ENCODE results near the gene FUT7.
"Not testable (repeated sequence)": the region's sequence is repeated elsewhere in the genome, so short reads cannot be mapped to it uniquely, and the experiment has no call there.

Gene FUT7

DNA sequence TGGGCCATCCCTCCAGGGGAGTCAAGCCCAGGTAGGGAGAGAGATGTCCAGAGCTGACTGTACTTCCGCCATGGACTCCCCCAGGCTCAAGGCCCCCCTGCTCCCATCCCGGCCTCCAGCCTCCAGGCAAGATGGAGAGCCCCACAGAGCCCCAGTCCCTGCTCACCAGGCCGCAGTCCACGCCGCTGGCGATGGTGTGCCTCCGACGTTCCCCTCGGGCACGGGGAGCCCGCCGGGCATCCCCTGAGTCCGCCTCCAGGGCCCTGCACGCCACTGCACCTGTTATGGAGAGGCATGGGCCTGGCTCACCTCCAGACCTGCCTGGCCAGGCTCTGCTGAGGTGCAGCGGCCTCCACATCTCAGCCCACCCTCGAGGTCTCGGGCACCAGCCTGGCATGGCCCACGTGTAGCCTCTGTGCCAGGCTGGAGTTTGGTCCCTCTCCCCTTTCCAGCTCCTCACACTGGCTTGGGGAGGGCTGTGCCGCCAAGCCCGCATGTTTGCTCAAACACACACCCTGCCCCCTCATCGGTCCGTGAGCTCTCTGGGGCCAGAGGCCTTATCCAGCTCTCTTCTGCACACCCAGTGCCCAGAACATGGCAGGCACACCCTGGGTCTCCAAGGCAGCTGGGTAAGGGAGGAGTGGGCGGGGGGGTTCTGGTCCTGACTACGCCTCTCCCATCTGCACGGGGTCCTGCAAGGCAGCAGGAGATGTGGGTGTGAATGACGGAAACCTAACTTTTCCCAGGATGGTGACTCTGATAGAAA is 34.4 kb upstream of the FUT7 start:
- Histone ChIP-seq H3K36me3 (peaks cover 45% of the 10 kb centered on the region), H3K4me3 (no peak overlapping the region), H3K4me1 (peaks cover 40% of the 10 kb centered on the region), H3K9me3 (no peaks in the 10 kb centered on the region), H3K4me2 (no peak overlapping the region), H3K27me3 (no peaks in the 10 kb centered on the region), H3K9ac (no peak overlapping the region), H4K20me1 (peaks cover 72% of the 10 kb centered on the region), H3K27ac (no peak overlapping the region)
- no peak for TF ChIP-seq Cebpa-rat (IDR thresholded peaks at IDR 0.05)

DNA sequence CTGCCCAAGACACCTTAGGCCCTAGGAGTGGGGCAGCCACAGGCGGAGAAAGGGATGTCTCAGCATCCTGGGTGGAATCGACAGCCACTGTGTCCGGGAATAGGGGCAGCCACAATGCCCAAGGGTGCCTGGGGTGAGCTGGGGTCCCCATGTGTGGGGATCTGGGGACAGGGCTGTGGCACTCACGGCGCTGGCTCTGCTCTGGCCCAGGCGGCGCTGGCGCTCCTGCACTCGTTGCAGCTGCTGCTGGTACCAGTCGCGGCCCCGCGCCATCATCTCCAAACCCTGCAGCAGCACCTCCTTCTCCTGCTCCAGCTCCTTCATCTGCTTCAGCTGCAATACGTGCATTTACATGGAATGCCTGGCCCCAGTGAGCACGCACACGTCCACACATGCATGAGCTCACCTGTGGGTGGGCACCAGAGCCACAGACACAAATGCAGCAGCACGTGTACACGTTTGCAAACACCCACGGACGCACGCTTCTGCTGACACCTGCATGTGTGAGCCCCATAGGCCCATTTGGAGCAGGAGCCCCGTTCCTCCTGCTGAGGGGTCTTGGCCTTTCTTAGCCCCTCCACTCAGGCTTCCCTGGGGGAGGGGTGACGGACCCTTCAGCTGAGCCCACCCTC is 33.6 kb upstream of the FUT7 start:
- peaks cover 33% of the 10 kb centered on the region for H3K4me1 ChIP-seq
- peaks cover 72% of the 10 kb centered on the region for H4K20me1 ChIP-seq
- no peak overlapping the region for H3K4me2 ChIP-seq
- H3K36me3 ChIP-seq: peaks cover 45% of the 10 kb centered on the region
- H3K9me3 ChIP-seq: no peaks in the 10 kb centered on the region
- no peak overlapping the region for H3K4me3 ChIP-seq
- TF ChIP-seq Cebpa-rat (IDR thresholded peaks at IDR 0.05): no peak
- H3K9ac ChIP-seq: no peak overlapping the region
- no peak overlapping the region for H3K27ac ChIP-seq
- no peaks in the 10 kb centered on the region for H3K27me3 ChIP-seq

DNA sequence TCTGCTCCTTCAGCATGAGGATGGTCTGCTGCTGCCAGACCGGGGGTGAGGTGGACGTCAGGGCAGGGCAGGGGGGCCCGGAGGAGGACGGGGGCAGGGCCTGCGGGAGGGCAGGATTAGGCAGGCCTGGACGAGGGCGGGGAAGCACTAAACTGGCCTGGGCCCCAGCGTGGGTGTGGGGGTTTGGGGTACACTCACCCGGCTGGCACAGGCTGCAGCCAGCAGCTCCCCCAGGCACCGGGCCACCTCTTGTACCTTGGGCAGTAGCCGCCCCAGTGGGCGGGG is 32.9 kb upstream of the FUT7 start:
- Histone ChIP-seq H3K4me1 (peaks cover 33% of the 10 kb centered on the region), H3K9me3 (no peaks in the 10 kb centered on the region), H3K27ac (no peak overlapping the region), H3K27me3 (no peaks in the 10 kb centered on the region), H3K9ac (no peak overlapping the region), H3K36me3 (peaks cover 45% of the 10 kb centered on the region), H3K4me3 (no peak overlapping the region), H3K4me2 (no peak overlapping the region), H4K20me1 (peaks cover 68% of the 10 kb centered on the region)
- TF ChIP-seq Cebpa-rat (IDR thresholded peaks at IDR 0.05): no peak

DNA sequence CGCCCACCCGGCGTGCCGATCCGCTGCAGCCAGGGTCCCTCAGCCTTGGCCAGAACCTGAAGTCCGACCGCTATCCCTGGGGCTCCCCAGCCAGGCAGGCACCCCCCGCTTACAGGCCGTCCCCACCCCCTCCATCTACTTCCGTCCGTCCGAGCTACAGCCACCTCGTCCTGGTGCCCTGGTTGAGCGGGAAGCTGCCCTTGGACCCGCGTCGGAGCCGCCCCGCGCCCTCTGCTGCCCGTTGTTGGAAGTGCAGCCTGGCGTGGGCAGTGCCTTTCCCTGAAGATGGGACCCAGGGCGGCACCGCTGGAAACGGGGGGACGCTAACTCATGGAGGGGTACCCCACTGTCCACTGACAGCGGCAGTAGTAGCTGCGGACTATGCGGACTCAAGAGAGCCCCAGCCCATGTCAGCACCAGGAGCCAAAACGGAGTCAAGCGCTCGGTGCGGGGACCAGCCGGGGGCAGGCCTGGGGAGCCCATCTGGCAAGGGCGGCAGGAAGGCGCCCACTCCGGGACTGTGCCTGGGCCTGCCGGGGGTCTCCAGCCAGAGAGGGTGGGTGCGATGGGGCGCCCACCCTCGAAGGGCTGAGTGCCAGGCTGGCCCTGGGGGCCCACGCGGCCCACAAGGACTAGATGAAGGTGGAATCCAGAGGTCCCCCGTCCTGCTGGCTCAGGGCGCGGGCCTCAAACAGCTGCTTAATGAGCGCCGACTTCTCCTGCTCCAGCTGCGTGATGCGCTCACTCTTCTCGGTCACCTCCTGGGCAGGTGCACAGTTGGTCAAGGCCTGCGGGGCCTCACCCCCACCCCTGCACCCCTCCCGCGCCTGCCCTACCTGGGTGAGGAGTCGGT is 32.4 kb upstream of the FUT7 start:
- TF ChIP-seq Cebpa-rat (IDR thresholded peaks at IDR 0.05): no peak
- Histone ChIP-seq H3K4me2 (no peak overlapping the region), H3K9ac (no peak overlapping the region), H3K4me3 (no peak overlapping the region), H4K20me1 (peaks cover 63% of the 10 kb centered on the region), H3K4me1 (peaks cover 28% of the 10 kb centered on the region), H3K9me3 (no peaks in the 10 kb centered on the region), H3K27ac (no peak overlapping the region), H3K27me3 (no peaks in the 10 kb centered on the region), H3K36me3 (peaks cover 45% of the 10 kb centered on the region)

DNA sequence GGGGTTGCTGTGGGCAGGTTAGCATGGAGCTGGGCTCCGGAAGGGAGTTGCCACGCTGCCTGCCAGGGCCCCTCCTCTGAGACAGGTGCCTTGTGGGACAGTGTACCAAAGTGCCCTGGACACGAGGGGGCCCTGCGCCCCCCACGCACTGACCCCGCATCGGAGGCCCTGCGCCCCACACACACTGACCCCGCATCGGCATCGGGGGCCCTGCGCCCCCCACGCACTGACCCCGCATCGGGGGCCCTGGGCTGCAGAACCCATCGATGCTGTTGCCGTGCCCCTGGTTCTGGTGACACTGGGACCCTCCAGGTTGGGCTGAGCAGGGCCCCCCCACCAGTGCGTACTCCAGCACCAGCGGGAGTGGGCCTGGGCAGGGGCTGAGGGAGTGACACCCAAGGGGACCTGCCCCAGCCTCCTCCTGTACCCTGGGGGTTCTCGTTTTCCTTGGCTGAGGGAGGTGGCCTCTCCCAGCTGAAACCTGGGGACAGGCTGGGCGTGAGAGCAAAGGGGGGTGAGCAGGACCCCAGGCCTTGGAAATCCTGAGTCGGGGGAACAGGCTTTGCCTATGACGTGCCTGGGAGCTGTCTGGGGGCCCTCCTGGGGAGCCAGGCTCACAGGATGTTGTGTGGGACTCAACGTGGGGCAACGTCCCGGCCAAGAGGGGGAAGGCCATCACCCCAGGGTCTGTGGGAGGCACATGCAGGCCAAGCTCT is 31.6 kb upstream of the FUT7 start:
- Histone ChIP-seq H3K9ac (no peak overlapping the region), H3K36me3 (peaks cover 45% of the 10 kb centered on the region), H3K9me3 (no peaks in the 10 kb centered on the region), H4K20me1 (peaks cover 55% of the 10 kb centered on the region), H3K27me3 (no peaks in the 10 kb centered on the region), H3K4me1 (peaks cover 20% of the 10 kb centered on the region), H3K27ac (no peak overlapping the region), H3K4me3 (no peak overlapping the region), H3K4me2 (no peak overlapping the region)
- no peak for TF ChIP-seq Cebpa-rat (IDR thresholded peaks at IDR 0.05)

DNA sequence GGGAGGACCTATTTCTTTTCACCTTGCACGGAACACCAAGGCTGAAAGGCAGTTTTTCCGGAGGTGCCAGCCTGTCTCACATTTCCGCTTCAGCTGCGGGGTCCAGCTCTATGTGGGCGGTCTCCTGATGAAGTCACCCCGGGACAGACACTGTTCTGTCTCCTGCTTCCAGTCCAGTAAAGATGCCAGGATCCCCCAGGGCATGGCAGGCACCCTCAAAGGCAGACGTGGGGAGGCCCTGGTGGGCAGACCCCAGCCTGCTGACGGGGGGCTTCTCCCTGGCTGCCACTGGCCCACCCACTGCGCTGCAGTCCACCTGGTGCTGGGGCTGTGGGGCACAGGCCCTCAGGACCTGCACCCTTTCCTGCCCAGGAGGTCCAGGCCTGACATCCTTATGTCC is 30.9 kb upstream of the FUT7 start:
- H3K4me2 ChIP-seq, H3K9ac ChIP-seq, H3K27me3 ChIP-seq, H3K9me3 ChIP-seq, H3K4me3 ChIP-seq, H3K27ac ChIP-seq: not testable (repeated sequence)
- Histone ChIP-seq H3K4me1 (peaks cover 14% of the 10 kb centered on the region), H3K36me3 (peaks cover 45% of the 10 kb centered on the region), H4K20me1 (peaks cover 48% of the 10 kb centered on the region)

DNA sequence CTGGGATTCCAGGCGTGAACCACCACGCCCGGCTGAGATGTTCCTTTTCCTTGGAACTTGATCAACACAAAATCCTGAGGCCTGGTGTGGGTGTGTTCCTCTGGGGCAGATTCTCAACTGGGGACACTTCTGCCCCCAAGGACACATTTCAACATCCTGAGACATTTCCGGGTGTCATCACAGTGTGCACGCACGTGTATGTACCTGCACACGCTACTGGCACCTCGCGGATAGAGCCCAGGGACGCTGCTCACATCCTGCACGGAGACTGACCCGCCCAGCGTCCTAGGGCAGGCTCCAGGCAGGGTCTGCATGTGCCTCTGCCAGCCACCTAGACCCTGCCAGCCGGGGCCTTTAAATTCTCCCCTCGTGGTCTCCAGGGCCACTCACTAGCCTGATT is 30.5 kb upstream of the FUT7 start:
- Histone ChIP-seq H3K9ac (no peak overlapping the region), H3K4me1 (peaks cover 9% of the 10 kb centered on the region)

DNA sequence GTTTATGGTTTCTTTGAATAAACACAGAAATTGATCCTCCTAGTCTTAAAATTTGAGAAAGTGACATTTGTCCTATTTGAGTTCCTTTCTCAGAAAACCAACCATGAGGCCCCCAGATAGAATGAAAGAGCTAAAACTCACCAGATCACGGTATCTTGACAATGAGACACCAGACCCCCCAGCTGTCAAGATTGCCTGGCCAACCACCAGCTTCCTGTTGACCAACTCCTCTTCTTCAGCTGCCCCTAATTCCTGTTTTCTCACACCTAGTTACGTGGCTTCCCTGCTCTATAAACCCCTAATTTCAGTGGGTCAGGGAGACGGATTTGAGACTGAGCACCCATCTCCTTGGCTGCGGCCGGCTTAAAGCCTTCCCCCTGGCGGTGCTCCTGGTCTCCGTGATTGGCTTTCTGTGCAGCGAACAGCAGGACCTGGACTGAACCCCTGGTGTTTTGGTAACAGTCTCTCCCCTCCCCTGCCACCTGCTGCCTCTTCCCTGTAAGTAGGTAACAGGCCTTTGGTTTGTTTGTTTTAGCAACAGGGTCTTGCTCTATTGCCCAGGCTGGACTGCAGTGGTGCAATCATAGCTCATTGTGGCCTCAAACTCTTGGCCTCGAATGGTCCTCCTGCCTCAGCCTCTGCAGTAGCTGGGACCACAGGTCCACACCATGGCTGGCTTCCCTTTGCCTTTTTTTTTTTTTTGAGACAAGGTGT is 26.8 kb upstream of the FUT7 start:
- Histone ChIP-seq H4K20me1 (peaks cover 26% of the 10 kb centered on the region), H3K9ac (no peak overlapping the region), H3K36me3 (peaks cover 10% of the 10 kb centered on the region), H3K27me3 (peaks cover 32% of the 10 kb centered on the region), H3K27ac (no peak overlapping the region), H3K4me3 (no peak overlapping the region), H3K4me2 (no peak overlapping the region), H3K4me1 (peaks cover 7% of the 10 kb centered on the region; the same call in 1 of the 2 replicates), H3K9me3 (no peaks in the 10 kb centered on the region)
- no peak for TF ChIP-seq Cebpa-rat (IDR thresholded peaks at IDR 0.05)

More for the DNA sequence above, 30.5 kb upstream of the FUT7 start:
- Histone ChIP-seq H3K4me3 (no peak overlapping the region), H3K27ac (no peak overlapping the region), H3K9me3 (no peaks in the 10 kb centered on the region), H3K36me3 (peaks cover 45% of the 10 kb centered on the region), H3K27me3 (no peaks in the 10 kb centered on the region), H3K4me2 (no peak overlapping the region), H4K20me1 (peaks cover 44% of the 10 kb centered on the region)
- TF ChIP-seq Cebpa-rat (IDR thresholded peaks at IDR 0.05): no peak

DNA sequence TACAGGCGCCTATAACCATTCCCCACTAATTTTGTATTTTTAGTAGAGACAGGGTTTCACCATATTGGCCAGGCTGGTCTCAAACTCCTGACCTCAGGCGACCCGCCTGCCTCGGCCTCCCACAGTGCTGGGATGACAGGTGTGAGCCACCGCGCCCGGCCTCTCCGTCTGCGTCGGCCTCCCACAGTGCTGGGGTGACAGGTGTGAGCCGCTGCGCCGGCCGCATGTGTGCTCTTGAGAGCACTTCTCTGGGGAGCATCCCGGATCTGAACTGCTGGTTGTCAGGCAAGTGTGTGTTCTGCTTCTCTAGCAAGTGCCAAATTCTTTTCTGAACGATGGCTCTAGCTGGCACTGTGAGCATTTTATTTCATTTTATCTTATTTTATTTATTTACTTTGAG is 25.7 kb upstream of the FUT7 start:
- Histone ChIP-seq H3K9ac (no peak overlapping the region), H3K27ac (no peak overlapping the region), H4K20me1 (peaks cover 31% of the 10 kb centered on the region; the same call in 1 of the 2 replicates), H3K9me3 (no peaks in the 10 kb centered on the region), H3K4me2 (no peak overlapping the region), H3K4me3 (no peak overlapping the region), H3K27me3 (peaks cover 43% of the 10 kb centered on the region), H3K4me1 (peaks cover 17% of the 10 kb centered on the region; the same call in 1 of the 2 replicates), H3K36me3 (no peaks in the 10 kb centered on the region)
- TF ChIP-seq Cebpa-rat (IDR thresholded peaks at IDR 0.05): no peak

Measured in BLaER1 (cell line).